ENCODE measurements around the gene MICA.

GRCh38 chr6:31453259-31453658 is 49.9 kb downstream of the MICA start:
- no peak for TF ChIP-seq EZH2phosphoT487 (IDR thresholded peaks at IDR 0.05; ENCODE audit: borderline replicate concordance, low read depth, low read length)
- no peak for TF ChIP-seq CTCF (conservative IDR thresholded peaks at IDR 0.05; ENCODE audit: low read length)
